Measurements from ENCODE around the gene NOC2L.
A peak's percentile ranks its signal among the peaks of the same experiment; 100 is the strongest.
"Not testable (repeated sequence)": the region's sequence is repeated elsewhere in the genome, so short reads cannot be mapped to it uniquely, and the experiment has no call there.

The NOC2L gene

DNA sequence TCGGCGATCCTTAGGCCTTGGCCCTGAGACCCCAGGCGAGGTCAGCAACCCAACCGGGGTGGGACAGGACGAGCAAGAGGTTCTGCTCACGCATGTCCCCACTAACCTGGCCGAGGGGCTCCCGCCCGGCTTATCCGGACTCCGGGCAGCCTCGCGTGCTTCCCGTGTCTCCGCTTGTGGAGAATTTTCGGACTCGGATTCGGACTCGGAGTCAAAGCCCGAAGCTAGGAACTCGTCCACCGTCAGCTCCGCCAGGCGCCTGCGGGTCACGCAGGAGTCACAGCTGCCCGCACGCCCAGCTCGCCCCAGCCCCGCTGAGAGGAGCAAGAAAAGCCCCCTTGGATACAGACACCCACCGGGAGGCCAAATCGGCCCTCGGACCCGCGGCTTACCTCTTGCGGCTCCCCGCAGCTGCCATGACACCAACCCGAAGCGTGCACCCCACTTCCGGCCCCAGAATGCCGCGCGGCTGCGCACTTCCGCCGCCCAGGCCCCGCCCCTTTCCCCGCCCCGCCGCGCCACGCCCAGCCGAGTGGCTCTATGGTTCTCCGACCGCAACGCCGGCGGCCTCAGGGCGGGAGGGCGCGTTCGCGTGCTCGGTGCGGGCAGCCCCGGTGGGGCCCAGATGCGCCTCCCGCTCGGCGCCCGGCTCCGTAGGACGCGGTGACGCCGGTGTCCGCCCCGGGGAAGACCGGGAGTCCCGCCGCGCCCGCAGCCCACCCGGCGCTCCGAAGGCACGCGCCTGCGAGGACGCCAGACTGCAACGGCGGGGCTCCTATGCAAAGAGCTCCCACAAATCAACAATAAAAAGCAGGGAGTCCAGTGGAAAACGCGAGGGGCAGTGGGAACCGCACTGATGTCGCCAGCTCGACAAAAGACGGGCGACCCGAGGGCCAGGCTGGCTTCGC lies at the start of gene NOC2L:
Gene NOC2L (minus strand): TSS at position 434 of the 908 bp plus-strand sequence. CDS start 16 bp downstream, at position 418.
- peak; percentile 79 to 95 (median 92) for DNase-seq

DNA sequence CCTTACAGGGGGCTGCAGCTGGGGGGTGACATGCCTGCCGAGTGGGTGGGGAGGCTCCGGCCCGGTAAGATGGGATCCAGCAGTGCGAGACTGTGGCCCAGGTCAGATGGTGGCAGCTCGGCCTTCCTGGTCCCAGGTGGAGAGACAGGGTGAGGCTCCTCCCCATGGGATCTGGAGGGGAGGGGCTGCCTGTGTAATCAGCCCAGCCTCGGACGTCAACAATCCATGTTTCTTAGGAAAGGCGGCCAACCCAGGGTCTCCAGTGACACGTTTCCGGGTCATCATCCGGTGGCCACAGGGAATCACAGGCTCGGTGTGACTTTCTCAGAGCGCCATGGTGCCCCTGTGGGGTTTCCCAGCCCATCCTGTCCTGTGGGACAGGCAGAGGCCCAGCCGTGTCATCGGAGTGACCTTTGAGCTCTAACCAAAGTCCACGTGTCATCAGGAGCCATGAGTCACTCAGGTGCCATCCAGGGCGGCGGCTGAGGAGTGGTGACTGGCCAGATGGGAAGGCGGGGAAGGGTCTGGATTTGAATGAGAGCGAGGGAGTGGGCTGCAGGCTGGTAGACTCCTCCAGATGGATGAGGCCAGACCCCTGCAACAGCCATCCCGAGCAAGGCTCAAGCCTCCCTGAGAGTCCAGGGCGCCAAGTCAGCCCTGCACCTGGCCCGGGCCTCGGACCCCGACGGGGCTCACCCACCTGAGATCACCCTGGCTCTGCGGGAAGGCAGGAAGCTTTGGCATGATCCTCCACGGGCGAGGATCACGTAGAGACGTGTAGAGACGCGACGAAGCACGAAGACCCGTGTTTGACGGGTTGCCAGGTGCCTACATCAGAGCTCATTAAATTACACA lies 47.5 kb upstream of the NOC2L start:
- DNase-seq = no peak

DNA sequence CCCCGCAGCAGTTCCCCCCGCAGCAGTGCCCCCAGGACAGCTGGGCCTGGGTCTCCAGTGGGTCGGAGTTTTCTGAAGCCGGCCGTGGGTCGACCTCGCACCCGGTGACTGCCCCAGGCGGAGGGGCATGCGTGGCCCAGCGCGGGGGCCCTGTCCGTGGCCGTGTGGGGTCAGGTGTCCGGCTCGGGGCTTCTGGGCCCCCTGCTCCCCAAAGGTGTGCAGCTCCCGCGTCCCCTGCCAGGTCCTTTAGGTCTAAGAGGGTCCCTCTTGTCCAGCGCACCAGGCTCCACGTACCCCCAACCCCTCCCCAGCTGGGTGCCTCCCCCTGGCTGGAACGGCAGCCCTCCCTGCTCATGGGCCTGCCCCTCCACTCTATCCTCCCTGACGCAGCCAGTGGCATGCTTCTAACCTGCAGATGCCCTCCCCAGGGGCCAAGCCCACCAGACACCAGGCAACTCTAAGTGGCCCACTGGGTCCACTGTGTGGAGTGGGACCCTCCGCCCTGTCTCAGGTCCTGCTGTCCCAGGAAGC lies 46.8 kb upstream of the NOC2L start:
- no peak for DNase-seq

DNA sequence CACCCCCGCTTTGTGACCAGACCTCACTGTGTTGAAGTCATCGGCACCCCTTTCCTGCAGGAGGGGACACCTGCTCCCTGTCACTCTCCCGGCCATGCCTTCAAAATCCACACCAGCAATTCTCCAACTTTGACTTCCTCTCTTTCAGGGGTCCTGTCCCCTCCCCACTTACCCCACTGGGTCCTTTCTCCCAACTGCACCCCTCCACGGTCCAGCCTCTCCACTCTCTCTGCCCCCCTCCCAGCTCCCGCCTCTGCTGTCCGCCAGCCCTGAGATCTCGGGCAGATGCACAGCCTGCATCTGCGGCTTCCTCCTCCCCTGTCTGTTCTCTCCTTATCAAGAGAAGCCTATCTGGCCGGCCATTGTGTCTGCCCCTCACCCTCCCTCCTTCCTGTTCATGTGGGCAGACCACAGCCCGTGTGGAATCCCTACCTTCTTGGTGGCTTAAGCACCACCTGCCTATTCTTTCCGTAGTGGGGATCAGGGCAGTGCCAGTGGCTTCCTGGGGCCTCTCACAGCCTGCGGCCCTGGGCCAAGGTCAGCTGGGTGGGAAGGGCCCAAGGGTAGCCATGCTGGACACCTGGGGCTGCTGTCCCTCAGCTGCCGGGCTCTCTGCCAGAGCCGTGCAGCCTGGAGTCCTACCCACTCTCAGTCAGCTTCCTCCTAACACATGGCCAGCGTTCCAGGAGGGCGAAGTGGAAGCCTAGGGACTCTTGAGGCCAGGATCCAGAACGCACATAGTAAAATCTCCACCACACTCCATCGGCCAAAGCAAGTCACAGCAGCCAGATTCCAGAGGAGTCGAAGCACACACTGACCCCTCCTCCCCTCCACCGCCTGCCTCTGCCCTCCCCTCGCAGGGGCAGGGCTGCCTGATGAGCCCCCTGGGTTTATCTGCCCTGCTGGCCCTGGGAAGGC lies 46.0 kb upstream of the NOC2L start:
- no peak for DNase-seq

DNA sequence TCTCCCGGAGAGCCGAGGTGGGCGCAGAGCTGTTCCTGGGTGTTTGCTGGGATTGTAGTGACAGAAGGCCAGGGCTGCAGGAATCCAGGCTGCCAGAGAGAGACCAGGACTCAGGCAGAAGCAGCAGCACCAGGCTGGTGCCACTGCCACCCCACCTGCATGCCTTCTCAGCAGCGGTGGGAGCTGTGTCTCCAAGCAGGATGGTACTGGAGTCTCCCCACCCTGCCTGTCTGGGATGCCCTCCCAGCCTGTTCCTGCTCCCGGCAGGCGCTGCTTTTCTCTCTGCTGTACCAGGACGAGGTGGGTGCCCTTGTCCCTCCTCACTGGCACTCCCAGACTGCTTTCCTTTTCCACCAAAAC lies 45.3 kb upstream of the NOC2L start:
- DNase-seq = no peak

DNA sequence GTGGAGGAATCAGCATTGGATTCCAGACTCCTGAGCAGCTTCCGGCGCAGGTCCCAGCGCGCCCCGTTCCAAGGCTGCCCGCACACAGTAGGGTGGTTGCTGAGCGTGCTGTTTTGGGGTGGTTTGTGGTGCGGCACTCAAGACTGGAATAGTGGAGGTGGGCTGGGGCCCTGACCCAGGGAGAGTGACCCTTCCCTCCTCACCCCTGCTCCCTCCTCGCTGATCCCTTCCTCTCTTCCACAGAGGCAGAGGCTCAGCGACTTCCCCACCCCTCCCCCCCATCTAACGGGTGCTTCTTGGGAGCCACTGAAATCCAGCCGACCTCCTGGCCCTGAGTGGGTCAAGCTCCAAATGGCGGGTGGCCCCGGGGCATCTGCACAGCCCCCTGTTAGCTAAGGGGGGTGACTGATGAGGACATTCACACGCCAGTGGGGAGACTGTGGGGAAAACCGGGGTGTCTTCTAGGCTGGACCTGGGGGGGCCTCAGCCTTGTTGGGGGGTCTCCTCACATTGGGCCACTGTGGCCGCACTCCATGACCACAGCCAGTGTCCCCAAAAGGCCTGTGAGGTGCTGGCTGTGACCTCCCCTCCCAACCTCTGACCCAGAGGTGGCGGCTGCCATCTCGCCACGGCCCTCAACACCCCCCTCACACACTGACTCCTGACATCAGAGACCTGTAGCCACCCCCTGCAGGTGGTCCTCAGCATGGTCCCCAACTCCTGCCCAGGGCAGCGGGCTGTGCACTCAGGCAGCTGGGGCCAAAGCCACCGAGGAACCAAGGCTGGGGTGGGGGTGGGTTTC lies 44.8 kb upstream of the NOC2L start:
- no peak for DNase-seq

DNA sequence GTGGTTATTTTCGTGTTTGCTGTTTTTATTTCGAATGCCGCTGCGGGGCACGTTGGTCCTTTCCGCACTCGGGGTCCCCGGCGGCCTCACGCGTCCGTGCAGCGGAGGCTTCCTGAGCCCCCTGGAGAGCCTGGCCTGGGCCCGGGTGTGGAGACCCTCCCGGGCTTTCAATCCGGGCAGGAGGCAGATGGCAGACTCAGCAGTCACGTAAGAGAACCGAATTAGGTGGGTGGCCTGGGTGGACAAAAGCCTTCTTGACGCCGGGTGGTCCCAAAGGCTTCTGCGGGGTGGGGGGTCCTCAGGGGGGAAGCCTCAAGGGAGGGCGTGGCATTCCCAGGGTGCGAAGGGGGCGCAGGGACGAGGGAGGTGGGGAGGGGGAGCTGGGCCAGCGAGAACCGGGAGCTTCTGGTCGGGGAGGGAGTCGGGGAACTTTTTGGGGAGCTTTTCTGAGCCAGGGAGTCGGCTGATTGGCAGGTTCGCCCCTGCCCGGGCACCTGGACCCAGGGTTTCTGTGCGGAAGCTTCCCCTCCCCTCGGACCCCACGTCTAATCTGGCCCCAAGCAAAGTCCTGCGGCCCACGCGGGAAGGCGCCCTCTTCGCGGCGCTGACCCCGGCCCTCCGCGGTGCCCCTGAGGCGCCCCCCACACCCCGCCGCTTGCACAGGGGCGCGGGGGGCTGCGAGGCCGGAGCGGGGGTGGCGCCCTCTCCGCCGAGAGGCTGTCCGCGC lies 42.2 kb upstream of the NOC2L start:
- peak in 2 of 6 experiments; percentile 49 to 54 for DNase-seq

DNA sequence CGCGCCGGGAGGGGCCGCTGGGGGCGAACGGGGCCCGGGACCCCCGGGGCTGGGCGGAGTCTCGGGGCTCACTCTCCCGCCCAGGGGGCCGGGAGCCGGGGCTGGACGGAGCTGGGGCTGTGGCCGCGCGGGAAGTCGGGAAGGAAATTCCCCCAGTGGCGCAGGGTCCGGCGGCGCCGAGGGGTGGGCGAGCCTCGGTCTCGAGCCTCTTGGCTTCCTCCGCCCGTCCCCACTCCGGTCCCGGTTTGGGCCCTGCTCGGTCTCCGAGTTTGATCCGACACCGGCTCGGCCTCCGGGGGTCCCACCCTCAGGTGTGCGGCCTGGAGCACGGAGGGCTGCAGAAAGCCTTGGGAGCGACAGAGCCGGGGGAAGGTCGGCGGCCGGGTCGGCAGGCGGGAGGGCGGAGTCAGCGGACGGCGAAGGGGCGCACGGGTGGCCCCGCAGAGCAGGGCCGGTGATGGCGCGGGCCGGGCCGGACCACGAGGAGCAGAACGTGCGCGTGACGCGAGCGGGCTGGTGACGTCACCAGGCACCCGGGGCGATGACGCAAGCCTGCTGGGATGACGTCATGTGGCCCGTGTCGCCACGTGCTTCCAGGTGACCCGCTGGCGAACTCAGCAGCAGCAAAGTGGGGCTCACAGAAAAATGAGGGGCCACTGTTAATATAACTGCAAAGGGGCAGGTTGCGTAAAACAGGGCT lies 41.5 kb upstream of the NOC2L start:
- peak; percentile 60 to 77 (median 69) for DNase-seq

DNA sequence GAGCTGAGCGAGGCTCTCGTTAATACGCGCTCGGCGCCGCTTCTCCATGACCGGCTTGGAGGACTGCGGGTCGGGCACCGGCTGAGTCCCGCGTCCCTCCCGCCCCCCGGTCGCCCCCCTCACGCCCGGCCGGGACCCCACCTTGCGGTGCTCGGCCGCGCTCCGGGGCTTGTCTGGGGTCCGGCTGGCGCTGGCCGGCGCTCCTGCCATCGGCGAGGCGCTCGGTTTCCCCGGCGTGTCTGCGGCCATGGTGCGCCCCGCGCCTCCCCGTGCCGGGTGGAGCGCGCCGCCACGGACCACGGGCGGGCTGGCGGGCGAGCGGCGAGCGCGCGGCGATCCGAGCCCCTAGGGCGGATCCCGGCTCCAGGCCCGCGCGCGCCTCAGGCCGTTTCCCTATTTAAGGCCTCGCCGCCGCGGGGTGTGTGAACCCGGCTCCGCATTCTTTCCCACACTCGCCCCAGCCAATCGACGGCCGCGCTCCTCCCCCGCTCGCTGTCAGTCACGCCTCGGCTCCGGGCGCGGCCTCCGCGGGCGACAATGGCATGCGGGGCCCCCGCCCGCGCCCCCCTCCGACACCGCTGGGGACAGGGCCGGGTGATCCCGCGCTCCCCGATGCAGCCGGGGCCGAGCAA lies 40.8 kb upstream of the NOC2L start, which contains the start of gene HES4:
Gene HES4 (minus strand): TSS at position 373 of the 632 bp plus-strand sequence. CDS start 124 bp downstream, at position 249.
- peak in 5 of 6 experiments; percentile 53 to 62 (median 56) for DNase-seq

DNA sequence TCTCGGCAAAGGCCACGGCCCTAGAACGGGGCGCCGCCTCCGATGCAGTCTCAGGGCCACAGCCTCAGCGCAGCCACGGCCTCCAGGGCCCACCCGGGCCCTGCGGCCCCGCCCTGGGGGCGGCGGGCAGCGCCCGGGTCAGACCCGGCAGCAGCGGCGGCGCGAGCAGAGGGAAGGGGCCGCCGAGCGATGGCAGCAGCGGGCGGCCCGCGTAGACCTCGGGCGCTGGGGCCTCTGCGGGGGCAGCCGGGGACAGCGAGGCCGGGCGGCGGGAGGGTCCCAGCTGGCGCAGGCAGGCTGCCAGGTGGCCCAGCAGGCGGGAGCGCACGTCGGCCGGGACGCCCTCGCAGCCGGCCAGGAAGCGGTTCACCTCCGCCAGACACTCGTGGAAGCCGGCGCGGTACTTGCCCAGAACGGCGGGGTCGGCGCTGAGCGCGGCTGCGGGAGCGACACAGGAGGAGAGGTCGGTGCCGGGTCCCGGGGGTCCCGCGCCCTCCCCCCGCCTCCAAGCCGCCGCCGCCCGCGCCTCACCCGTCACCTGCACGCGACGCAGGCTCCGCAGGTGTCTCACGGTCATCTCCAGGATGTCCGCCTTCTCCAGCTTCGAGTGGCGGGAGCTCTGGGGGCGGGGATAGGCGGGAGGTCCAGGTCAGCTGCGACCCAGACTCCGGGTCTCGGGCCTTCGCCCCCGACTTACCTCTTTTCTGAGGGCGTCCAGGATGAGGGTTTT lies 40.1 kb upstream of the NOC2L start:
- DNase-seq = peak in 4 of 6 experiments; percentile 10 to 54 (median 47)

DNA sequence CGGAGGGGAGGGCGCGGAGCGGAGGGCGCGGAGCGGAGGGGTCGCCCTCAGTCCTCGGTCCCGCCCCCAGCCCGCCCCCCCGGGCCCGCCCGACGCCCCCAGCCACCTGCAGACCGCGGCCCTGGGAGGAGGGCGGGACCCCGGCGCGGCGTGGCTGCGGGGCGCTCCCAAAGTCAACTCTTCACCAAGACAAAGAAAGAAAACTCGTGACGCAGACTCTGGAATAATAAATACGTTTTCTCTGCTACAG lies 39.6 kb upstream of the NOC2L start:
- peak in 1 of 6 experiments; percentile 30 for DNase-seq

DNA sequence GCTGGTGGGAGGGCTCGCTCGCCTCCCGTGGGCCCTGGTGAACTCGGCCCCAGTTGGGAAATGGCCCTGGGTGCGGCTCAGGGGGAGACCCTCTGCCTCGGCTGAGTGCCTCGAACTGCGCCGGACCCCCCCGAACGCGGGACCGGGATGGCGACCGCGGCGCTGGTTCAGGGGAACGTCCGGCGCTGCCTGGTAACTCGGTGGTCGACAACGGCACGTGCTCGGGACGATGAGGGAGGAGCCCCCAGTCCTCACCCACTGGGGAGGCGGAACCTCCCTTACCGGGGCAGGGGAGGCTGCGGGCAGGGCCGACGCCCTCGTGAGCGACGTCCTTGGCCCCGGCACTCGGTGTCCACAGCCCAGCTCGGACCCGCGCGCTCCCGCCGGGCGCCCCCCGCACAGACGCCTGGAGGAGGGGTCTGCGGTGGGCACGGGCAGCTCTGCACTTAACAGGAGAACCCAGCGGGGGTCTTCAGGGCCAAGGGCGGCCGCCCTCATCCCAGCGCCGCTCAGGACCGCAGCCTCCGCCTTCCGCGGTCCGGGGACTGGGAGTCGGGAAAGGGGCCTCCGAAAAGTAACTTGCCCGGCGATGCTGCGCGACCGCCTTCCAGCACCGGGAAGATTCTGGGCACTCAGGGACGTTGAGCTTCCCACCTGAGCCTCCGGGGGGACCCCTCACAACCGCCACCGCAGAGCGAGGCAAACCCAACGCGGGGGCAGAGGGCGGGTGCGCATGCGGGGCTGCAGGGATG lies 39.1 kb upstream of the NOC2L start:
- no peak for DNase-seq

DNA sequence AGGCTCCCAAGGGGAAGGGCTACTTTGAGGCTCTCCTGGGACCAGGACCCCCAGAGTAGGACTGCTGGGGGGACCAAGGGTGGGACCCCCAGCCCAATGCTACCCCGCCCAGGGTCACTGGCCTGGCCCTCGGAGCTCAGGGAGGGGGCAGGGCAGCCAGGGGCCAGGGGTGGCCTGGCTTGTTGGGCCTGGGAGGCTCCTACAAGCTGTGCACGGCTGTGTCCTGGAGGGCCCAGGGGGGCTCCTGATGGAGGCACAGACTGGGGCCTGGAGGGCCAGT lies 38.6 kb upstream of the NOC2L start:
- DNase-seq = no peak

DNA sequence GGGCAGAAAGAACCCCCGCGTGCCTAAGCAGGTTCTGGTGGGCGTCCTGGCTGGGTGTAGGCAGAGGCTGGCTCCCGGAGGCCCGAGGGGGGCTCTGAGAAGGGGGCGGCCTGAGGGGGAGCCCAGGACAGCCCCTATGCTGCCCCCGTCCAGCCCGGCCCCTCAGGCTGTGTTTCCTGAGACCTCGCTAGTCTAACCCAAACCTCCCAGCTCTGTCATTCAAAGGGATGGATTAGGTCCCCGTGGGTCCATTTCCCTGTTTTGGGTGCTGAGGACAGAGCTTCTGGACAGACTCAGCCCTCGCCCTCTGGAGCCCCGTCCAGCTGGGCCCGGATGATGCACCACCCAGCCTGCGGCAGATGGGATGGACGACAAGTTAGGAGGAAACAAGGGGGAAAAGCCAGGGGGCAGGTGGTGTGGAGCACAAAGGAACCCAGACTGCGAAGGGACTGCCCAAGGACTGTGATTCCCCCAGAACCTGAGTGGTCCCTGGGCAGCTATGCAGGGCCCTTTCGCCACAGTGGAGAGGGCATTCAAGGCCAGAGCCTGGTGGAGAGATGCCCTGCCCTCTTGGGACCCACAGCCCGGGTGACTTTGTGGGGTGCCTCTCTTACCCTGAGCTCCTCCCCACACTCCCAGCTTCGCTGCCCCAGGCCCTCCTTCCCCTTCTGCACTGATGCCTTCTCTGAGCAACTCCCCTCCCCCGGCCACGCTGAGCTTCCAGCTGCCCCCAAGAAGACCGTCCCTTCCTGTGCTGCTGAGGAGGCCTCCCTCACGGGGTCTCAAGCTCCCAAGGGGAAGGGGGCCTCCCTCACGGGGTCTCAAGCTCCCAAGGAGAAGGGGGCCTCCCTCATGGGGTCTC lies 38.0 kb upstream of the NOC2L start:
- no peak for DNase-seq

DNA sequence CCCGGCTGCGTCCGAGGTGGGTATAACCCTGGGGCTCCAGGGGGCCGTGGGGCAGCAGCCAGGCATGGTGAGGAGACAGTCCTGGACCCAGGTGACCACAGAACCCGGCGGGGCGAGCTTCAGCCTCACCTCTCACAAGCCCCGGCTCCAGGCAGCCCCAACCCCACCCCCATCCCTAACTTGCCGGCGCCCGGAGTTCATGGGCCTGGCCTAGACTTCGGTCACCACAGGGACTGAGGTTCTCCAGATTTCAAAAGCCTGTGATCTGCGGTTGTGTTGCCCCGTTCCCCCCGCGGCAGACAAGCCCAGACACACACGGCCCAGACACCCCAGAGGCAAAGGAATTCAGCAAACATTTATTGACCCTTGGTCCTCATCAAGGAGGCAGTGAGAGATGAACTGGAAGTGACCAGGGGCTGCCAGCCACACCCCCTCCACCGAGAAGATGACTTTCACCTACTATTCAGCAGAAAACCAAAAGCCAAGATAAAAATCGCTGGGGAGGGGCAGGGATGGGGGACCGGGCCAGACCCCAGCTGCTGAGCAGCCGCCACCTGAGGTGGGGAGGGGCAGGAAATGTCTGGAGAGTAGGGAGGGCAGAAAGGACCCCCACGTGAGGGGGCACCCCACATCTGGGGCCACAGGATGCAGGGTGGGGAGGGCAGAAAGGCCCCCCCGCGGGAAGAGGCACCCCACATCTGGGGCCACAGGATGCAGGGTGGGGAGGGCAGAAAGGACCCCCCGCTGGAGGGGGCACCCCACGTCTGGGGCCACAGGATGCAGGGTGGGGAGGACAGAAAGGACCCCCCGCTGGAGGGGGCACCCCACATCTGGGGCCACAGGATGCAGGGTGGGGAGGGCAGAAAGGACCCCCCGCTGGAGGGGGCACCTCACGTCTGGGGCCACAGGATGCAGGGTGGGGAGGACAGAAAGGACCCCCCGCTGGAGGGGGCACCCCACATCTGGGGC lies 36.9 kb upstream of the NOC2L start:
- DNase-seq = no peak

DNA sequence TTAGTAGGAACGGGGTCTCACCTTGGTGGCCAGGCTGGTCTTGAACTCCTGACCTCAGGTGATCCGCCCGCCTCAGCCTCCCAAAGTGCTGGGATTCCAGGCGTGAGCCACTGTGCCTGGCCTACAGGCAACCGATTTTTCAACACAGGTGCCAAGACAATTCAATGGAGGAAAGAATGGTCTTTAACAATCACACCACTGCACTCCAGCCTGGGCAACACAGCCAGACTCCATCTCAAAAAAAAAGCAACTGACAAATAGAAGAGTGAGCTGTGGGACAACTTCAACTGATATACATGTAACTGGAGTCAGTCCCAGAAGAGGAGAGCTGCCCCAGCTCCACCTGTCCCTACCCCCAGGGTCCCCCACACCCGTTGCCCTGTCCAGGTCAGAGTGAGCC lies 35.5 kb upstream of the NOC2L start:
- DNase-seq = not testable (repeated sequence)

Data from stimulated activated naive CD4-positive, alpha-beta T cell (primary cell).